Breast epithelium (tissue), 4 donors: ENCODE data around the gene MYOF. TPM values are rescaled to one million over a fixed set of nuclear protein-coding genes. Genes with fewer than 3 reads are reported as not detected.
"Not testable (repeated sequence)": the region's sequence is repeated elsewhere in the genome, so short reads cannot be mapped to it uniquely, and the experiment has no call there.

Experiments used
- DNase-seq, 2 donors: peaks; one replicate each; pipeline ENCODE4 v3.0.0-alpha.2; 2019; ENCODE audit warnings: low spot score in 2 of 2
- H3K27ac ChIP-seq, 2 donors: fragments of 200-600 bp; sonication (generic) in 1 of 2; one replicate each; pipeline ENCODE4 v1.5.1; 2016 to 2019; ENCODE audit warnings: mild to moderate bottlenecking in 1 of 2
- H3K27me3 ChIP-seq, 2 donors: fragments of 200-600 bp; sonication (generic) in 1 of 2; one replicate each; pipeline versions ENCODE4 v1.5.1 to v1.6.0; 2017 to 2019; ENCODE audit warnings: control low read depth in 1 of 2, mild to moderate bottlenecking in 1 of 2
- H3K36me3 ChIP-seq: fragments of 200-600 bp; one replicate; pipeline ENCODE4 v1.5.1; 2019
- H3K4me1 ChIP-seq, 2 donors: fragments of 200-600 bp; sonication (generic); one replicate each; pipeline ENCODE4 v1.5.1; 2016 to 2019; ENCODE audit warnings: control low read depth in 1 of 2
- H3K4me3 ChIP-seq, 3 donors: fragments of 200-600 bp; sonication (generic); 1 replicate in 2 of 3; 2 replicates in 1 of 3; pipeline ENCODE4 v1.5.1; 2016 to 2019; ENCODE audit warnings: mild to moderate bottlenecking in 3 of 3, moderate library complexity in 2 of 3
- H3K9me3 ChIP-seq, 2 donors: fragments of 200-600 bp; sonication (generic) in 1 of 2; one replicate each; pipeline ENCODE4 v1.5.1; 2016 to 2019; ENCODE audit warnings: control low read depth in 1 of 2
- CTCF ChIP-seq, 3 donors: fragments of 450-650 bp; IDR thresholded peaks; one replicate each; pipeline ENCODE4 v1.5.1; 2016 to 2017; ENCODE audit warnings: antibody characterized with exemption in 3 of 3, mild to moderate bottlenecking in 3 of 3, moderate library complexity in 3 of 3
- POLR2A ChIP-seq: fragments of 450-650 bp; IDR thresholded peaks from one replicate; pipeline ENCODE4 v1.6.1; 2016; ENCODE audit warnings: antibody characterized with exemption, mild to moderate bottlenecking, moderate library complexity
- POLR2AphosphoS5 ChIP-seq, 3 donors: sonication (generic); formaldehyde crosslinking; IDR thresholded peaks; one replicate each; pipeline ENCODE4 v1.6.1; 2017; ENCODE audit warnings: antibody characterized with exemption in 3 of 3
- intact Hi-C: fragments of 100-400 bp; cut with DNase I; formaldehyde crosslinking; loops from one replicate; pipeline ENCODE4 v1.15.1; 2023; ENCODE audit warnings: low total_unique reads
- total RNA-seq, 3 donors: library from RNA; depleted of rRNA; stranded (reverse); fragments of >200 nt; gene quantifications; one replicate each; pipeline ENCODE4 v1.1.0, GENCODE V29; 2016

The MYOF gene
- total RNA-seq, 3 donors from 2014 or later = 118 to 131 (median 130) TPM

GRCh38 chr10:93473161-93473560, 9.0 kb downstream of the MYOF start:
- Histone ChIP-seq H3K27me3 (no peaks in the 10 kb centered on the region), H3K27ac (peak overlapping the region; percentile 85 to 97), H3K4me3 (no peak overlapping the region), H3K36me3 (no peaks in the 10 kb centered on the region), H3K9me3 (no peaks in the 10 kb centered on the region), H3K4me1 (peaks cover 4 to 37% of the 10 kb centered on the region in 2 donors)
- intact Hi-C loops = no loop called here
- no peak for DNase-seq
- TF ChIP-seq POLR2AphosphoS5 (IDR thresholded peaks at IDR 0.05) = no peak
- no peak for TF ChIP-seq POLR2A
- TF ChIP-seq CTCF (IDR thresholded peaks at IDR 0.05) = no peak

- Histone ChIP-seq H3K4me1 (peaks cover 4 to 45% of the 10 kb centered on the region in 2 donors), H3K4me3 (peak overlapping the region in 1 of 3 donors; percentile 19), H3K9me3 (no peaks in the 10 kb centered on the region), H3K36me3 (no peaks in the 10 kb centered on the region), H3K27ac (peak overlapping the region; percentile 85 to 97), H3K27me3 (no peaks in the 10 kb centered on the region)
- TF ChIP-seq POLR2AphosphoS5 (IDR thresholded peaks at IDR 0.05) (peak in 2 of 3 donors; percentile 49), CTCF (IDR thresholded peaks at IDR 0.05) (no peak)
- intact Hi-C loops = no loop called here
- no peak for DNase-seq
Observed at GRCh38 chr10:93471110-93471651, 11.0 kb downstream of the MYOF start.

- H3K4me3 ChIP-seq = no peak overlapping the region
- peaks cover 4 to 55% of the 10 kb centered on the region in 2 donors for H3K4me1 ChIP-seq
- no peaks in the 10 kb centered on the region for H3K27me3 ChIP-seq
- intact Hi-C loops = no loop called here
- no peak for DNase-seq
- no peaks in the 10 kb centered on the region for H3K9me3 ChIP-seq
- TF ChIP-seq CTCF (IDR thresholded peaks at IDR 0.05) = no peak
- TF ChIP-seq POLR2AphosphoS5 (IDR thresholded peaks at IDR 0.05) = no peak
- no peak for TF ChIP-seq POLR2A
- H3K27ac ChIP-seq = peak overlapping the region; percentile 85 to 98
- no peaks in the 10 kb centered on the region for H3K36me3 ChIP-seq
Observed at GRCh38 chr10:93469454-93469853, 12.7 kb downstream of the MYOF start.

- Histone ChIP-seq H3K36me3 (no peaks in the 10 kb centered on the region), H3K27ac (peak overlapping the region; percentile 85 to 98), H3K4me1 (peaks cover 8 to 62% of the 10 kb centered on the region in 2 donors), H3K4me3 (peak overlapping the region in 1 of 3 donors; percentile 16), H3K9me3 (no peaks in the 10 kb centered on the region), H3K27me3 (no peaks in the 10 kb centered on the region)
- intact Hi-C loops = no loop called here
- TF ChIP-seq POLR2A (no peak), POLR2AphosphoS5 (IDR thresholded peaks at IDR 0.05) (no peak)
- no peak for DNase-seq
Observed at GRCh38 chr10:93468461-93469213, 13.5 kb downstream of the MYOF start.

GRCh38 chr10:93467635-93468034, 14.5 kb downstream of the MYOF start:
- H3K4me3 ChIP-seq, H3K36me3 ChIP-seq, H3K9me3 ChIP-seq, DNase-seq, intact Hi-C loops, H3K27me3 ChIP-seq: not testable (repeated sequence)
- H3K27ac ChIP-seq = peak overlapping the region; percentile 85 to 98
- peaks cover 11 to 55% of the 10 kb centered on the region in 2 donors for H3K4me1 ChIP-seq
